Lung (tissue), 12 donors: ENCODE results near the gene TRIML2. TPM values are rescaled to one million over a fixed set of nuclear protein-coding genes. Genes with fewer than 3 reads are reported as not detected.

Experiments used
- ATAC-seq: fragments of 200-7000 bp; cut with Tn5 transposase; one replicate; pipeline ENCODE4 v1.9.1; 2020; ENCODE audit warnings: moderate number of reproducible peaks; ENCODE audit not compliant: insufficient read depth, low FRiP score
- DNase-seq, 3 donors: peaks; one replicate each; pipeline ENCODE4 v3.0.0-alpha.2; 2013 to 2017
- H3K27ac ChIP-seq, 2 donors: one replicate each; pipeline ENCODE4 v1.5.1; 2013; ENCODE audit warnings: mild to moderate bottlenecking in 2 of 2, moderate library complexity in 2 of 2, control low read depth in 1 of 2, inconsistent platforms in 1 of 2, low read depth in 1 of 2, low read length in 1 of 2
- H3K27me3 ChIP-seq, 3 donors: one replicate each; pipeline ENCODE4 v1.5.1; 2013; ENCODE audit warnings: low read length in 2 of 3; ENCODE audit not compliant: control insufficient read depth in 3 of 3, insufficient read depth in 3 of 3
- H3K36me3 ChIP-seq, 4 donors: one replicate each; pipeline ENCODE4 v1.5.1; 2013; ENCODE audit warnings: low read length in 4 of 4, mild to moderate bottlenecking in 1 of 4, moderate library complexity in 1 of 4; ENCODE audit not compliant: control insufficient read depth in 4 of 4, insufficient read depth in 4 of 4
- H3K4me1 ChIP-seq, 5 donors: one replicate each; pipeline ENCODE4 v1.5.1; 2013; ENCODE audit warnings: low read length in 5 of 5, mild to moderate bottlenecking in 2 of 5, moderate library complexity in 1 of 5; ENCODE audit not compliant: control insufficient read depth in 5 of 5, insufficient read depth in 5 of 5
- H3K4me3 ChIP-seq: one replicate; pipeline ENCODE4 v1.5.1; 2013; ENCODE audit warnings: mild to moderate bottlenecking, control low read depth, moderate library complexity
- H3K9ac ChIP-seq, 2 donors: one replicate each; pipeline ENCODE4 v1.5.1; 2013; ENCODE audit warnings: low read length in 2 of 2, control low read depth in 1 of 2; ENCODE audit not compliant: insufficient read depth in 1 of 2
- H3K9me3 ChIP-seq, 4 donors: one replicate each; pipeline ENCODE4 v1.5.1; 2013; ENCODE audit warnings: low read length in 3 of 4, mild to moderate bottlenecking in 1 of 4, moderate library complexity in 1 of 4; ENCODE audit not compliant: control insufficient read depth in 4 of 4, insufficient read depth in 3 of 4
- CTCF ChIP-seq: IDR thresholded peaks from 2 replicates; pipeline ENCODE4 v1.5.1; 2012; ENCODE audit warnings: mild to moderate bottlenecking; ENCODE audit errors: control extremely low read depth, extremely low read depth
- WGBS, 2 donors: extraction: QIAGEN DNeasy Blood & Tissue Kit; methylation state at CpG; one replicate each; pipeline ENCODE4 v1.1.7; 2013; 5-methylcytosine and 5-hydroxymethylcytosine counted together
- polyA plus RNA-seq, 2 donors: library from polyadenylated mRNA; stranded (reverse); fragments of 200-250 nt; gene quantifications; one replicate each; pipeline ENCODE4 v1.2.1, GENCODE V29; 2013
- total RNA-seq, 2 donors: library from RNA; depleted of rRNA in 1 of 2; stranded (reverse); fragments of >200 nt in 1 of 2; gene quantifications; one replicate each; pipeline ENCODE4 v1.2.1, GENCODE V29; 2014 to 2021
- donor health status: control.
- donor health status: control.
- donor health status: Bipolar disorder and iron deficiency.
- donor health status: healthy.
- donor health status: DM: yes; HTN: yes; CAD: no.

The TRIML2 gene
- total and polyA plus RNA-seq, 4 donors: 0.07 to 0.08 TPM; not detected in 2

- no peaks in the 10 kb centered on the region for H3K4me1 ChIP-seq
- H3K36me3 ChIP-seq: no peaks in the 10 kb centered on the region
- no peak overlapping the region for H3K4me3 ChIP-seq
- DNase-seq (no peak), ATAC-seq (no peak)
- no peak overlapping the region for H3K9ac ChIP-seq
- 89 to 93% methylated on average over 6 of the region's 6 CpGs for WGBS, 2 donors
- H3K27ac ChIP-seq: no peak overlapping the region
- H3K27me3 ChIP-seq: no peaks in the 10 kb centered on the region
- H3K9me3 ChIP-seq: no peaks in the 10 kb centered on the region
- TF ChIP-seq CTCF: no peak
Observed at GRCh38 chr4:188147776-188148175, 38.4 kb upstream of the TRIML2 start.

GRCh38 chr4:188147176-188147575 is 37.8 kb upstream of the TRIML2 start:
- no peaks in the 10 kb centered on the region for H3K36me3 ChIP-seq
- H3K27ac ChIP-seq: no peak overlapping the region
- H3K27me3 ChIP-seq: no peaks in the 10 kb centered on the region
- H3K4me3 ChIP-seq: no peak overlapping the region
- H3K9ac ChIP-seq: no peak overlapping the region
- WGBS, 2 donors: 94% methylated on average over 11 of the region's 11 CpGs
- TF ChIP-seq CTCF: no peak
- H3K4me1 ChIP-seq: no peaks in the 10 kb centered on the region
- DNase-seq (no peak), ATAC-seq (no peak)
- no peaks in the 10 kb centered on the region for H3K9me3 ChIP-seq

- Histone ChIP-seq H3K9ac (no peak overlapping the region), H3K4me3 (no peak overlapping the region), H3K4me1 (no peaks in the 10 kb centered on the region), H3K9me3 (no peaks in the 10 kb centered on the region), H3K27ac (no peak overlapping the region), H3K27me3 (no peaks in the 10 kb centered on the region), H3K36me3 (no peaks in the 10 kb centered on the region)
- WGBS, 2 donors: 89 to 93% methylated on average over 11 of the region's 11 CpGs
- DNase-seq: no peak
- no peak for TF ChIP-seq CTCF
- no peak for ATAC-seq
Observed at GRCh38 chr4:188146618-188147017, 37.2 kb upstream of the TRIML2 start.

GRCh38 chr4:188145601-188146000 is 36.2 kb upstream of the TRIML2 start:
- Histone ChIP-seq H3K27me3 (no peaks in the 10 kb centered on the region), H3K36me3 (no peaks in the 10 kb centered on the region), H3K27ac (no peak overlapping the region), H3K4me3 (no peak overlapping the region), H3K4me1 (no peaks in the 10 kb centered on the region), H3K9me3 (no peaks in the 10 kb centered on the region), H3K9ac (no peak overlapping the region)
- DNase-seq (no peak), ATAC-seq (no peak)
- TF ChIP-seq CTCF: no peak
- 90 to 91% methylated on average over 10 of the region's 10 CpGs for WGBS, 2 donors
